Measurements from ENCODE around the gene ZNF548.

GRCh38 chr19:57437931-57438330, 48.3 kb downstream of the ZNF548 start:
- TF ChIP-seq CTCF (conservative IDR thresholded peaks at IDR 0.05) (no peak), EZH2 (IDR thresholded peaks at IDR 0.05; ENCODE audit: low read depth) (no peak)

Data from PC-9 (cell line).